ENCODE data around the gene MYBBP1A. TPM values are rescaled to one million over a fixed set of nuclear protein-coding genes. Genes with fewer than 3 reads are reported as not detected.

The MYBBP1A gene
- total RNA-seq, result 75.5 and 93.6 TPM in 2 replicates

GRCh38 chr17:4554997-4555799 lies at the start of gene MYBBP1A:
Gene MYBBP1A (minus strand): TSS chr17:4555384. CDS start chr17:4555324, 60 bp downstream.

GRCh38 chr17:4584101-4584916 lies 29.1 kb upstream of the MYBBP1A start, which contains the start of gene SMTNL2:
Gene SMTNL2 (plus strand): TSS chr17:4584529. CDS start chr17:4584606, 77 bp downstream.

GRCh38 chr17:4560421-4560820 lies 5.2 kb upstream of the MYBBP1A start, which contains the start of gene GGT6:
Gene GGT6 (minus strand): TSS chr17:4560577. CDS start chr17:4560521, 56 bp downstream.

GRCh38 chr17:4498461-4499397 lies 56.5 kb downstream of the MYBBP1A start, which contains the start of gene SPNS2:
Gene SPNS2 (plus strand): TSS chr17:4498881. CDS start chr17:4499048, 167 bp downstream.

Other genes with a start within 250 kb of the MYBBP1A start
- 31.5 and 52.0 TPM in 2 replicates for gene UBE2G1, start 188.7 kb downstream of the MYBBP1A start, total RNA-seq
- not detected in 2 replicates for gene SPNS3, start 121.4 kb downstream of the MYBBP1A start, total RNA-seq
- 0.44 TPM in 1 of 2 replicates, not detected in the other for gene SPNS2, start 56.5 kb downstream of the MYBBP1A start, total RNA-seq
- gene GGT6, start 5.2 kb upstream of the MYBBP1A start, total RNA-seq, result not detected in 2 replicates
- not detected in 2 replicates for gene SMTNL2, start 29.1 kb upstream of the MYBBP1A start, total RNA-seq
- gene ALOX15, start 86.3 kb upstream of the MYBBP1A start, total RNA-seq, result 0.44 TPM in 1 of 2 replicates, not detected in the other
- gene PELP1, start 148.8 kb upstream of the MYBBP1A start, total RNA-seq, result 20.6 and 31.5 TPM in 2 replicates
- gene ARRB2, start 155.2 kb upstream of the MYBBP1A start, total RNA-seq, result 3.9 and 5.0 TPM in 2 replicates
- gene MED11, start 176.0 kb upstream of the MYBBP1A start, total RNA-seq, result 8.9 and 13.3 TPM in 2 replicates
- 0.22 TPM in 1 of 2 replicates, not detected in the other for gene ZMYND15, start 184.4 kb upstream of the MYBBP1A start, total RNA-seq
- 0.57 and 3.1 TPM in 2 replicates for gene CXCL16, start 184.5 kb upstream of the MYBBP1A start, total RNA-seq
- gene TM4SF5, start 216.5 kb upstream of the MYBBP1A start, total RNA-seq, result not detected in 2 replicates
- gene VMO1, start 231.0 kb upstream of the MYBBP1A start, total RNA-seq, result 1.8 TPM in 1 of 2 replicates, not detected in the other
- not detected in 2 replicates for gene GLTPD2, start 233.6 kb upstream of the MYBBP1A start, total RNA-seq
- 112 and 162 TPM in 2 replicates for gene PSMB6, start 240.8 kb upstream of the MYBBP1A start, total RNA-seq

Measured in placental pericyte (primary cell).